ENCODE results near the gene CCDC106.

CCDC106 gene

DNA sequence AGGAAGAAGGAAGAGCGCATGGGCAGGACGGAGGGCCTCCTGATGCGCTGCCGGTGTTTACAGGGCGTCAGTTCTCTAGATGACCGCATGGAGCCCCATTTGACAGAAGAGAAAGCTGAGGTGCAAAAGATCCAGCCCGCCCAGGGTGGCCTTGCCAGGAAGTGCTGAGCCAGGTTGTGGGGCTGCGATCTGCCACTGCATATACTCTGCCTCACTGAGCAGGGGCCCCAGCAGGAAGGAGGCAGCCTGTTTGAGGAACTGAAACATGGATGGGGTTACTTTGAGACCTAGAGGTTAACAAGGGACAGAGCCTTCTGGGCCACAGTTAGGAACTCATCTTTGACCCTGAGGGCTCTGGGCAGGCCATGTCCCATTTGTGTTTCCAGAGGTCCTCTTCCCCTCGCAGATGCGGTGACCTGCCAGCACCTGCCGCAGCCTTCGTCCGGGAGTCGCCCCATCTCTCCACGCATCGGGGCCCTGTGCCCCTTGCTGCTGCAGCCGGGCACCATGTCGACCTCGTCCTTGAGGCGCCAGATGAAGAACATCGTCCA, 30.2 kb downstream of the CCDC106 start:
- Histone ChIP-seq H3K36me3 (replicated peaks) (peaks cover 40% of the 10 kb centered on the region), H3K27me3 (replicated peaks) (no peaks in the 10 kb centered on the region), H3K4me3 (ENCODE audit: low read depth, low read length) (no peak overlapping the region), H3K27ac (no peak overlapping the region)
- TF ChIP-seq, protein P1, sequence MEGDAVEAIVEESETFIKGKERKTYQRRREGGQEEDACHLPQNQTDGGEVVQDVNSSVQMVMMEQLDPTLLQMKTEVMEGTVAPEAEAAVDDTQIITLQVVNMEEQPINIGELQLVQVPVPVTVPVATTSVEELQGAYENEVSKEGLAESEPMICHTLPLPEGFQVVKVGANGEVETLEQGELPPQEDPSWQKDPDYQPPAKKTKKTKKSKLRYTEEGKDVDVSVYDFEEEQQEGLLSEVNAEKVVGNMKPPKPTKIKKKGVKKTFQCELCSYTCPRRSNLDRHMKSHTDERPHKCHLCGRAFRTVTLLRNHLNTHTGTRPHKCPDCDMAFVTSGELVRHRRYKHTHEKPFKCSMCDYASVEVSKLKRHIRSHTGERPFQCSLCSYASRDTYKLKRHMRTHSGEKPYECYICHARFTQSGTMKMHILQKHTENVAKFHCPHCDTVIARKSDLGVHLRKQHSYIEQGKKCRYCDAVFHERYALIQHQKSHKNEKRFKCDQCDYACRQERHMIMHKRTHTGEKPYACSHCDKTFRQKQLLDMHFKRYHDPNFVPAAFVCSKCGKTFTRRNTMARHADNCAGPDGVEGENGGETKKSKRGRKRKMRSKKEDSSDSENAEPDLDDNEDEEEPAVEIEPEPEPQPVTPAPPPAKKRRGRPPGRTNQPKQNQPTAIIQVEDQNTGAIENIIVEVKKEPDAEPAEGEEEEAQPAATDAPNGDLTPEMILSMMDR (IDR thresholded peaks at IDR 0.05; ENCODE audit: low read depth, low read length, missing control alignments), result no peak
- DNase-seq, result no peak
- in situ Hi-C loops (cut with HindIII; ENCODE audit: low pct_ligation_motif_present, low sequenced_read_pairs), result no loop called here

GRCh38 chr19:55679343-55680257, 31.6 kb downstream of the CCDC106 start:
- H3K4me3 ChIP-seq (ENCODE audit: low read depth, low read length), result no peak overlapping the region
- no peak overlapping the region for H3K27ac ChIP-seq
- H3K27me3 ChIP-seq (replicated peaks), result no peaks in the 10 kb centered on the region
- DNase-seq, result no peak
- in situ Hi-C loops (cut with HindIII; ENCODE audit: low pct_ligation_motif_present, low sequenced_read_pairs), result no loop called here
- TF ChIP-seq, protein P1 (IDR thresholded peaks at IDR 0.05; ENCODE audit: low read depth, low read length, missing control alignments), result no peak
- H3K36me3 ChIP-seq (replicated peaks), result peaks cover 45% of the 10 kb centered on the region

GRCh38 chr19:55680339-55681130, 32.5 kb downstream of the CCDC106 start:
- TF ChIP-seq, protein P1 (IDR thresholded peaks at IDR 0.05; ENCODE audit: low read depth, low read length, missing control alignments), result no peak
- Histone ChIP-seq H3K36me3 (replicated peaks) (peaks cover 47% of the 10 kb centered on the region), H3K27me3 (replicated peaks) (no peaks in the 10 kb centered on the region), H3K27ac (no peak overlapping the region), H3K4me3 (ENCODE audit: low read depth, low read length) (no peak overlapping the region)
- no peak for DNase-seq
- in situ Hi-C loops (cut with HindIII; ENCODE audit: low pct_ligation_motif_present, low sequenced_read_pairs), result no loop called here

DNA sequence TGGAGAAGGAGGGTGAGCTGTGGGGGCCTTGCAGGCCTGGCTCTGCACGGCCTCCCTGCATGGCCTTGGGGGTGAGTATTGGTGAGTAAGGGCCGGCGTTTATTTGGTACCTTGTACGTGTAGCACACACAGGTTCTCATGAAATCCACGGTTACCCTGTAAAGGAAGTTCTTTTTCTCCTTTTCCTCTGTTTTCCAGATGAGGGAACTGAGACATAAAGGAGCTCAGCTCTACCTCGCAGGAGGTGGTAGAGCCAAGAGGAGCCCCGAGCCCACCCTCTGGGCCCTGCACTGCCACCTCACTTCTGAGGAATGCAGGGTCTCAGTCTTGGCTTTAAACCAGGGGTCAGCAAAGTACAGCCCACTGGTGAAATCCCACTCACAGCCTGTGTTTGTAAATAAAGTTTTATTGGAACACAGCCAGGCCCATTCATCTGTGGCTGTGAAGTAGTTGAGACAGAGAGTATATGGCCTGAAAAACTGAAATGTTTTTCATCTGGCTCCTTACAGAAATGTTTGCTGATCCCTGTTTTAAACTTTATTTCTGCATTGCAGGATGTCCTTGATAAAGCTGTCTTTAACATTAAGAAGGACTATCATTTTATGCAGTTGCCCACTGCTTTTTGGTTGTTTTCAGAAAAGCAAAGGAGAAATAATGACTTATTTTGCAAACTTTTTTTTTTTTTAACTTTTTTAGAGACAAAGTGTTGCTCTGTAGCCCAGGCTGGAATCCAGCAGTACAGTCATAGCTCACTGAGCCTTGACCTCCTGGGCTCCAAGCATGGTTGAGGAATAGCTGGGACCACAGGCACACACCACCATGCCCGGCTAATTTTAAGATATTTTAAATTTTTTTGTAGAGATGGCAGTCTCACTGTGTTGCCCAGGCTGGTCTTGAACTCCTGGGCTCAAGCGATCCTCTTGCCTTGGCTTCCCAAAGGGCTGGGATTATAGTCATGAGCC, 33.4 kb downstream of the CCDC106 start:
- TF ChIP-seq, protein P1 (IDR thresholded peaks at IDR 0.05; ENCODE audit: low read depth, low read length, missing control alignments), result no peak
- in situ Hi-C loops (cut with HindIII; ENCODE audit: low pct_ligation_motif_present, low sequenced_read_pairs), result no loop called here
- Histone ChIP-seq H3K4me3 (ENCODE audit: low read depth, low read length) (no peak overlapping the region), H3K27me3 (replicated peaks) (no peaks in the 10 kb centered on the region), H3K36me3 (replicated peaks) (peaks cover 55% of the 10 kb centered on the region), H3K27ac (no peak overlapping the region)
- DNase-seq, result no peak
